ENCODE data around the gene TRPV6.

The TRPV6 gene

GRCh38 chr7:142883571-142884285 is 1.8 kb downstream of the TRPV6 start:
- DNase-seq (ENCODE audit: low read depth, low spot score) = no peak

- no peak for DNase-seq (ENCODE audit: low read depth, low spot score)
These were observed 2.4 kb downstream of the TRPV6 start for GRCh38 chr7:142883145-142883544.

- DNase-seq (ENCODE audit: low read depth, low spot score) = no peak
These were observed 3.2 kb downstream of the TRPV6 start for GRCh38 chr7:142882338-142882678.

- no peak for DNase-seq (ENCODE audit: low read depth, low spot score)
These were observed 3.8 kb downstream of the TRPV6 start for GRCh38 chr7:142881586-142882337.

GRCh38 chr7:142880876-142881505 is 4.6 kb downstream of the TRPV6 start:
- no peak for DNase-seq (ENCODE audit: low read depth, low spot score)

GRCh38 chr7:142879060-142879459 is 6.5 kb downstream of the TRPV6 start:
- no peak for DNase-seq (ENCODE audit: low read depth, low spot score)

- no peak for DNase-seq (ENCODE audit: low read depth, low spot score)
These were observed 7.2 kb downstream of the TRPV6 start for GRCh38 chr7:142878315-142878714.

- DNase-seq (ENCODE audit: low read depth, low spot score) = no peak
These were observed 8.3 kb downstream of the TRPV6 start for GRCh38 chr7:142876991-142877910.

GRCh38 chr7:142876236-142876960 is 9.1 kb downstream of the TRPV6 start:
- DNase-seq (ENCODE audit: low read depth, low spot score) = no peak

GRCh38 chr7:142875456-142875855 is 10.1 kb downstream of the TRPV6 start:
- no peak for DNase-seq (ENCODE audit: low read depth, low spot score)

GRCh38 chr7:142874837-142875236 is 10.7 kb downstream of the TRPV6 start:
- no peak for DNase-seq (ENCODE audit: low read depth, low spot score)

- DNase-seq (ENCODE audit: low read depth, low spot score) = no peak
These were observed 11.1 kb downstream of the TRPV6 start for GRCh38 chr7:142874409-142874808.

- no peak for DNase-seq (ENCODE audit: low read depth, low spot score)
These were observed 11.7 kb downstream of the TRPV6 start for GRCh38 chr7:142873871-142874270.

GRCh38 chr7:142873281-142873784 is 12.2 kb downstream of the TRPV6 start:
- DNase-seq (ENCODE audit: low read depth, low spot score) = no peak

- no peak for DNase-seq (ENCODE audit: low read depth, low spot score)
These were observed 13.4 kb downstream of the TRPV6 start for GRCh38 chr7:142872106-142872675.

GRCh38 chr7:142871260-142872105 is 14.1 kb downstream of the TRPV6 start:
- DNase-seq (ENCODE audit: low read depth, low spot score) = no peak

GRCh38 chr7:142870566-142871259 is 14.8 kb downstream of the TRPV6 start:
- DNase-seq (ENCODE audit: low read depth, low spot score) = no peak

GRCh38 chr7:142870147-142870559 is 15.4 kb downstream of the TRPV6 start:
- DNase-seq (ENCODE audit: low read depth, low spot score) = no peak

GRCh38 chr7:142869434-142869833 is 16.1 kb downstream of the TRPV6 start:
- no peak for DNase-seq (ENCODE audit: low read depth, low spot score)
